Tibial nerve (tissue), 4 donors: Measurements from ENCODE around the gene MLANA.

Experiments
- CTCF ChIP-seq, 5 experiments: fragments of 200-600 bp in 3 of 5; fragments of 450-650 bp in 2 of 5; sonication (generic) in 3 of 5; IDR thresholded peaks; one replicate each; pipeline ENCODE4 v1.5.1; 2016 to 2019; ENCODE audit warnings: antibody characterized with exemption in 5 of 5, mild to moderate bottlenecking in 3 of 5, moderate library complexity in 2 of 5
- EP300 ChIP-seq, 2 donors: sonication (generic); formaldehyde crosslinking; IDR thresholded peaks; one replicate each; pipeline ENCODE4 v1.6.1; 2017; ENCODE audit warnings: antibody characterized with exemption in 2 of 2, mild to moderate bottlenecking in 1 of 2
- POLR2A ChIP-seq, 2 donors: fragments of 450-650 bp; IDR thresholded peaks; one replicate each; pipeline ENCODE4 v1.6.1; 2017; ENCODE audit warnings: antibody characterized with exemption in 2 of 2, mild to moderate bottlenecking in 2 of 2, moderate library complexity in 2 of 2

DNA sequence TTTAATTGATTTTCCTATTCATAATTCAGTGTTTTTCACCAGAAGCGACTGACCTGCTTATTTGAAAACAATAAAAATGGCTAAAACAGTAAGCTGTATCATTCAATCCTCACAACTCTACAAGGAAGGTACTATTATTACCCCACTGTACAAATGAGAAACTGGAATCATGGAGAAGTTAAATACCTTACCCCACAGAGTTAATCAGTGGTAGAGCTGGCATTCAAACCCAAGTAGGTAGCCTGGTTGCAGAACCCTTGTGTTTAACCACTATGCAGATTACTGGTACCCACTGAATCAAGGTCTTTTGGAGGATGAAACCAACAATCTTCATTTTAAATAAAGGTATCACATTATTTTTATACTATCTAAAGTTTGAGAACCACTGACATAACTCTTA, 59.6 kb downstream of the MLANA start:
- TF ChIP-seq POLR2A (IDR thresholded peaks at IDR 0.05): no peak
- TF ChIP-seq CTCF (IDR thresholded peaks at IDR 0.05): no peak
- no peak for TF ChIP-seq EP300 (IDR thresholded peaks at IDR 0.05)
